ENCODE measurements around the gene MAFB. TPM values are rescaled to one million over a fixed set of nuclear protein-coding genes. Genes with fewer than 3 reads are reported as not detected.

MAFB gene
- total RNA-seq, 1 experiment from 2014 or later, result 0.17 TPM

DNA sequence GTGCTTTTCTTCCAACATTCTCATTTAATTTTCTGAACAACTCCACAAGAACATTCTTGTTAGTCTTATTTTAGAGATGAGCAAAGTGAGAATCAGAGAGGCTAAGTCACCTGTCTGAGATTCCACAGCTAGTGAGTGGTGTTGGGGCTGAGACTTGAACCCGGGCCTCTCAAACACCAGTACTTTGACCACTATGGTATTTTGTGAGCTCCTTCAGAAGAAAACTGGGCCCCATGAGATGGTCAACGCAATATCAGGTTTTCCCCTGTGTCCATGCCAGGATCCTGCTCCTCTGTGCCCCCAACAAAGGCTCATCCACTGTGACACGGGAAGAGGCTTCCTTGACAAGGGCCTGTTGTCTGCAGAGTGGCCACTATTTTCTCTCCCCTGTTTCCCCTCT lies 51.9 kb downstream of the MAFB start:
- Mint-ChIP-seq H3K36me3 (ENCODE audit: insufficient read depth, unreplicated experiment) (no peaks in the 10 kb centered on the region), H3K4me1 (ENCODE audit: low read depth, unreplicated experiment) (no peaks in the 10 kb centered on the region), H3K4me3 (ENCODE audit: low read depth, unreplicated experiment) (no peak overlapping the region), H3K27me3 (ENCODE audit: unreplicated experiment) (peaks cover 52% of the 10 kb centered on the region), H3K9me3 (ENCODE audit: low read depth, unreplicated experiment) (no peaks in the 10 kb centered on the region), H3K27ac (ENCODE audit: unreplicated experiment) (no peak overlapping the region)
- CTCF ChIA-PET, result no interaction called here
- no peak for DNase-seq
- TF ChIP-seq CTCF (IDR thresholded peaks at IDR 0.05; ENCODE audit: unreplicated experiment), result no peak
- intact Hi-C loops (cut with micrococcal nuclease; ENCODE audit: unreplicated experiment), result no loop called here
- no TSS peak for BruUV-seq (replicated peaks)

DNA sequence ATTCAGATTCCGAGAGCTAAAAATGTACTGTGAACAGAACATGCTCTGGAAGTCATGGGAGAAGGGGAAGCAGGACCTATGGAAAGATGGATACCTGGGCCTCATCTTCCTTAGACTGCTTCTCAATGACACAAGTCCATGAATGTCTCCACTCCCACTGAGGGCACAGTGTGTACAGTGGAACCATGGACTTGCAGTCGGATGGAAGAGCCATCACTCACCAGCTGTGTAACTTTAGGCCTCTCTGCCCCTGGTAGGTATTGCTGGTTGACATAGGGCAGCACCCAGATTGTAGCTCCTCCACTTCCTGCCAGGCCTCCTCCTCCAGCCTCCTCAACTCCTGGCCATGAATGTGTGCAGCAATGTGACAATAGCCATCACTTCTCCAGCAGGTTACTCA lies 52.5 kb downstream of the MAFB start:
- no peak overlapping the region for H3K27ac Mint-ChIP-seq (ENCODE audit: unreplicated experiment)

DNA sequence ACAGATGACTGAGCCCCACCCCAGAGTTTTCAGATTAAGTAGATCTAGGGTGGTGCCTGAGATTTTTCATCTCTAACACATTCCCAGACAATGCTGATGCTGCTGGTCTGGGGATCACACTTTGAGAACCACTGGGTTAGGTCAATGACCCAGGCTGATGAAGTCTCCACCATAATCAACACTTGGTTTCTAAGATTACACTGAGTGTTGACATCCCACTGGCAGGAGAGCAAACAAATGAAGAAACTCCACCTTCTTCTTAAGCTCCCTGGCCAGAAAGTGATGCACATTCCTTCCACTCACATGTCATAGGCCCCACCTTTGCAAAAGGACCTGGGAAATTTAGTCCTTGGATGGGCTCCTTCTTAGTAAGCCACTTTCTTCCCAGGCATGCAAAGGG lies 53.1 kb downstream of the MAFB start:
- Mint-ChIP-seq H3K36me3 (ENCODE audit: insufficient read depth, unreplicated experiment) (no peaks in the 10 kb centered on the region), H3K4me1 (ENCODE audit: low read depth, unreplicated experiment) (no peaks in the 10 kb centered on the region), H3K9me3 (ENCODE audit: low read depth, unreplicated experiment) (no peaks in the 10 kb centered on the region), H3K4me3 (ENCODE audit: low read depth, unreplicated experiment) (no peak overlapping the region), H3K27me3 (ENCODE audit: unreplicated experiment) (peaks cover 57% of the 10 kb centered on the region), H3K27ac (ENCODE audit: unreplicated experiment) (no peak overlapping the region)
- intact Hi-C loops (cut with micrococcal nuclease; ENCODE audit: unreplicated experiment), result no loop called here
- no peak for DNase-seq
- BruUV-seq (replicated peaks), result no TSS peak
- CTCF ChIA-PET, result no interaction called here
- TF ChIP-seq CTCF (IDR thresholded peaks at IDR 0.05; ENCODE audit: unreplicated experiment), result no peak

More for the DNA sequence above, 52.5 kb downstream of the MAFB start:
- Mint-ChIP-seq H3K9me3 (ENCODE audit: low read depth, unreplicated experiment) (no peaks in the 10 kb centered on the region), H3K27me3 (ENCODE audit: unreplicated experiment) (peaks cover 54% of the 10 kb centered on the region), H3K36me3 (ENCODE audit: insufficient read depth, unreplicated experiment) (no peaks in the 10 kb centered on the region), H3K4me3 (ENCODE audit: low read depth, unreplicated experiment) (no peak overlapping the region), H3K4me1 (ENCODE audit: low read depth, unreplicated experiment) (no peaks in the 10 kb centered on the region)
- intact Hi-C loops (cut with micrococcal nuclease; ENCODE audit: unreplicated experiment), result no loop called here
- TF ChIP-seq CTCF (IDR thresholded peaks at IDR 0.05; ENCODE audit: unreplicated experiment), result no peak
- CTCF ChIA-PET, result no interaction called here
- no TSS peak for BruUV-seq (replicated peaks)
- DNase-seq, result no peak
